Hematopoietic multipotent progenitor cell treated with erythropoietin and hydrocortisone succinate and interleukin-3 and kit ligand, for 15 days (in vitro differentiated cells): ENCODE measurements around the gene NECAP2.
"Not testable (repeated sequence)": the region's sequence is repeated elsewhere in the genome, so short reads cannot be mapped to it uniquely, and the experiment has no call there.

Experiments
- DNase-seq: peaks from one replicate; pipeline ENCODE4 v3.0.0-alpha.2; 2015; ENCODE audit warnings: low spot score

The NECAP2 gene

GRCh38 chr1:16461681-16462080, 21.2 kb downstream of the NECAP2 start:
- no peak for DNase-seq

DNA sequence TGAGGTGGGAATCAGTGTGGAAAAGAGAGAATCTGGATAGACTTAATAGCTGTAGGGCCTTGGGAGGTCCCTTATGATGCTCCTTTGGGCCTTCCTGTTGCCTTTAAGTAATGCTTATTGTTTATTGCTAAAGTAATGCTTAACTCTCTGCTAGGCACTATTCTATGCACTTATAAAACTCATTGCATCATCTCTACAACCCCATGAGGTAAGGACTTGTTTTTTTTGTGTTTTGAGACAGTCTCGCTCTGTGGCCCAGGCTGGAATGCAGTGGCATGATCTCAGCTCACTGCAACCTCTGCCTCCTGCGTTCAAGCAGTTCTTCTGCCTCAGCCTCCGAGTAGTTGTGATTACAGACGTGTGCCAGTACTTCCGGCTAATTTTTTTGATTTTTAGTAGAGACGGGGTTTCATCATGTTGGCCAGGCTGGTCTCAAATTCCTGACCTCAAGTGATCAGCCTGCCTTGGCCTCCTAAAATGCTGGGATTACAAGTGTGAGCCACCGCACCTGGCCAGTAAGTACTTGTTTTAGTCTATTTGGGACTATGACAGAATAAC, 22.3 kb downstream of the NECAP2 start:
- no peak for DNase-seq

DNA sequence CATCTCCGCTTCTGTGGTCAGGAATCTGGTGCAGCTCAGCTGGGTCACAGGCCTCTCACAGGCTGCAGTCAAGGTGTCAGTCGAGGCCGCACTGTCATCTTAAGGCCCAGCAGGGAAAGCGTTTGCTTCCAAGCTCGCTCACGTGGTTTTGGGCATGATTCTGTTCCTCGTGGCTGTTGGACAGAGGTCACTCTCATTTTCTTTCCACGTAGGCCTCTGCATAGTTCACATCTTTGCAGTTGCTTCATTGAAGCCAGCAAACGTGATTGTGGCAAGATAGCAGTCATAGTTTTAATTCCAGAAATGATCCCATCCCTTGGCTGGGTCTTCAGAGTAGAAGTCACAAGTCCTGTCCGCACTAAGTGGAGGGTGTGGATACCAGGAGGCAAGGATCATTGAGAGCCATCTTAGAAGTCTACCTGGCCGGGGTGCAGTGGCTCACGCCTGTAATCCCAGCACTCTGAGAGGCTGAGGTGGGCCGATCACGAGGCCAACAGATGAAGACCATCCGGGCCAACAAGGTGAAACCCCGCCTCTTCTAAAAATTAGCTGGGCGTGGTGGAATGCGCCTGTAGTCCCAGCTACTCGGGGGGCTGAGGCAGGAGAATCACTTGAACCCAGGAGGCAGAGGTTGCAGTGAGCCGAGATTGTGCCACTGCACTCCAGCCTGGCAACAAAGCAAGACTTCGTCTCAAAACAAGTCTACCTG, 24.5 kb downstream of the NECAP2 start:
- no peak for DNase-seq

- DNase-seq, result no peak
These were observed 28.0 kb downstream of the NECAP2 start for GRCh38 chr1:16468558-16468957.

GRCh38 chr1:16474166-16474800, 33.8 kb downstream of the NECAP2 start:
- DNase-seq, result no peak

DNA sequence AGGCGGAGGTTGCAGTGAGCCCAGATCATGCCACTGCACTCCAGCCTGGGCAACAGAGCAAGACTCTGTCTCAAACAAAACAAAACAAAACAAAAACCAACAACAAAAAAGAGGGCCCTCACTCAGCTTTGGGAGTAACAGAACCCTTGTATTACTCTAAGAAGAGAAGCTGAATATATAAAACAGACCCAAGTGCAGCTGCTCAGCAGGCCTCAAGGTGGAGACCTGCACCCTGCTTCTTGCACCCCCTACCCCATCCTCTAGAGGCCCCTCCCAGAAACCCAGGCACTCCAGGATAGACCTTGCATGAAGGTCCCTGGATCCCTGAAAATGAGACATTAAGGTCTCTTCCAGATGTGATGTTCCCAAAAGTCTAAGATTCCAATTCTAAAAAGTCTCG, 34.4 kb downstream of the NECAP2 start:
- DNase-seq, result not testable (repeated sequence)

- not testable (repeated sequence) for DNase-seq
These were observed 35.5 kb downstream of the NECAP2 start for GRCh38 chr1:16475771-16476770.

GRCh38 chr1:16478091-16478490, 37.6 kb downstream of the NECAP2 start:
- no peak for DNase-seq

DNA sequence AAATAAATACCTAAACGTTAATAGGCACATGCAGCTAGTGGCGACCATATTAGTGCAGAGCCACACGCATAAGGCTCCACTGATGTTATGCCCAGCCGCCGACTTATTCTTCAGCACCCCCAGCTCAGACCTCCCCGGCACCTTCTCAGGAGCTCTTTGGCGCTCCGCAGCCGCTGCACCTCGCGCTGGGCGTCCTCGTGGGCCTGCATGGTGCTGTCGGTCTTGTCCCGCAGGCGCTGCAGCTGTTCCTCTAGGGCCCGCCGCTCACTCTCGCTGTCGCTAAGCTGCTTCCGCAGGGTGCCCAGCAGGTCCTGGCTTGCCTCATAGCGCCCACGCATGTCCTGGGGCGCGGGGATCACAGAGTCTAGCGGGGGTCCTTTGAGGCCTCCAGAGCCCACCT, 42.6 kb downstream of the NECAP2 start:
- DNase-seq, result not testable (repeated sequence)

- DNase-seq, result not testable (repeated sequence)
These were observed 43.3 kb downstream of the NECAP2 start for GRCh38 chr1:16483639-16484500.

- no peak for DNase-seq
These were observed 43.9 kb downstream of the NECAP2 start for GRCh38 chr1:16484501-16484835.

- no peak for DNase-seq
These were observed 44.4 kb downstream of the NECAP2 start for GRCh38 chr1:16484931-16485330.

DNA sequence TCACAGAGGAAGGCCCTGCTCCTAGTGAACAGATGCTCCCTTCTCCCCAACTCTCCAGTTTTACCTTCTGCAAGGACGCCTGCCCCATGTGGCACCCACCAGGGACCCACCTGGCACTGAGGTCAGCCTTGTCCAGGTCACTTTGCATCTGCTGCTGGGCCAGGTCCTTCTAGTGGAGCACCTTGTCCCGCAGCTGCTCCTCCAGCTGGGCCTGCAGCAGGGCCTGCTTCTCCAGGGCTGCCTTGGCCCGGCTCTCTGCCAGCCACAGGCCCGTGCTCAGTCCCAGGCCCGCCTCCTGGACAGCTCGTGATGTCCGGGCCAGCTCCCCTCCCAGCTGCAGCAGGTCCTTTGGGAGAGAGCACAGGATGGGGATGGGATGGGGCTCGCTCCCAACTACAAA, 45.8 kb downstream of the NECAP2 start:
- DNase-seq, result not testable (repeated sequence)

- not testable (repeated sequence) for DNase-seq
These were observed 46.5 kb downstream of the NECAP2 start for GRCh38 chr1:16487011-16487410.

DNA sequence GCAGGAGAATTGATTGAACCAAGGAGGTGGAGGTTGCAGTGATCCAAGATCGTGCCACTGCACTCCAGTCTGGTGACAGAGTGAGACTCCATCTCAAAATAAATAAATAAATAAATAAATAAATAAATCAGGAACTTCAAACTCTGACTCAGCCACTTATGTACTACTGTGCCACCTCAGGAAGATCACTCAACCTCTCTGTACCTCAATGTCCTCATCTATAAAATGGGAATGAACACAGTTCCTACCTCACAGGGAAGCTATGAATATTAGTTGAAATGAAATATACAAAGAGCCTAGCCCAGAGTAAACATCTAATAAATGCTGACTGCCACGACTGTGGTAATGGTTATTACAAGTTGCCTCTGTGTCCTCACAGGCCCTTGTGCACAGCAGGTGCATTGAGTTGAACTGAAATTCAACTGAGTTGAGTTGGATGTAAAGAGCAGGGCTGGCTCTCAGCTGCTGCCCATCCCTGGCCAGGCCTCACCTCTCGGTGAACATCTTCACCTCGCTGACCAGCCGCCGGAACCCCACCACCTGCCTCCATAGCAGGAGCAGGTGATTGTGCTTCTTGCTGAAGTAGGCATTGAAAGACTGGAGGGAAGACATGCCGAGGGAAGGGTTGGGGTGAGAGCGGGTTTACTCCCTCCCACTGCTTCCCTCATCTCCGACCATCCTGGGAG, 48.8 kb downstream of the NECAP2 start:
- not testable (repeated sequence) for DNase-seq

GRCh38 chr1:16491056-16491675, 50.6 kb downstream of the NECAP2 start:
- DNase-seq, result no peak

DNA sequence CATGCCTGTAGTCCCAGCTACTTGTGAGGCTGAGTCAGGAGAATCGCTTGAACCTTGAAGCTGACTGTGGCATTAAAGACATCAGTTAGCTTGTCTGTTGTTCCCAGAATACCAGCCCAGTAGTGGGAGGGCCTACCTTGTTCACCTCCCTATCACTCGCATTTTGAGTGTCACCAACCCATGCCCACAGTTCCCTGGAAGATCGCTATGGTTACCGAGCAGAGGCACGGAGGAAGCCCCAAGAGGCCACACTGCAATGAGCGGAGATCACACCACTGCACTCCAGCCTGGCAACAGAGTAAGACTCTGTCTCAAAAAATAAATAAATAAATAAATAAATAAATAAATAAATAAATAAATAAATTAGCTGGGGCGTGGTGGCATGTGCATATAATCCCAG, 52.4 kb downstream of the NECAP2 start:
- DNase-seq, result not testable (repeated sequence)

DNA sequence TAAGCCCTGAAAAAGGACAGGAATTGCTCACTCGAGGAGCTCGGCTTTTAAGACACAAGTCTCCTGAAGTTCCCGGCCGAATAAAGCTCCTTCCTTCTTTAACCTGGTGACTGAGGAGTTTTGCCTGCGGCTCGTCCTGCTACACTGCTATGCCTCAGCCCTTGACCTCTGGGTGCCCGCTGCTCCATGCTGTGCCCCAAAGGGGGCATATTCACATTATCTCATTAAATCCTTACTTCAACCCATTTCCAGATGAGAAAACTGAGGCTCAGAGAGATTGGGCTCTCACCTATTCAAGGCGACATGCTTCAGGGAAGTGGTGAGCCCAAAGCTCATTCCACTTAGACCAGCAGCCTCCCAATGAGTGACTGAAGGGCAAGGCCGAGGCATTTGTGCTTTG, 53.2 kb downstream of the NECAP2 start:
- DNase-seq, result not testable (repeated sequence)

DNA sequence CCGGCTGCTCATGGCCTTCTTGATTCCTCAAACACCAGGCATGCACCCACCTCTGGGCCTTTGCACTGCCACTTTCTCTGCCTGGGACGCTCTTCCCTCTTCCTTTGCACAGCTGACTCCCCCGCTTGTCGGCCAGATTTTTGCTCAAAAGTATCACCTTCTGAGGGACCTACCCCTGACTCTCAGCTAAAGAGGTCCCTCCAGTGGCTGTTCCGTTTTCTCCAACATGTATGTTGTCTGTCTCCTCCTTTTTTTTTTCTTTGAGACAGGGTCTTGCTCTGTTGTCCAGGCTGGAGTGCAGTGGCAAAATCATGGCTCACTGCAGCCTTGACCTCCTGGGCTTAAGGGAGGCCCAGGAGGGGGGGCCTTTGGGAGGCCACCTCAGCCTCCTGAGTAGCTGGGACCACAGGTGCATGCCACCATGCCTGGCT, 57.0 kb downstream of the NECAP2 start:
- peak; percentile 13 for DNase-seq

GRCh38 chr1:16498047-16498446, 57.5 kb downstream of the NECAP2 start:
- DNase-seq, result not testable (repeated sequence)
